Body of pancreas (tissue), 4 donors: ENCODE measurements around the gene COL21A1. TPM values are rescaled to one million over a fixed set of nuclear protein-coding genes. Genes with fewer than 3 reads are reported as not detected.

Experiments
- ATAC-seq: fragments of 150-250 bp; one replicate; pipeline ENCODE4 v1.9.1; 2016
- DNase-seq, 4 donors: peaks; one replicate each; pipeline ENCODE4 v3.0.0-alpha.2; 2019
- H3K27ac ChIP-seq, 4 donors: fragments of 200-600 bp; sonication (generic); 1 replicate in 3 of 4; 2 replicates in 1 of 4; pipeline versions ENCODE4 v1.5.1 to v1.6.1; 2016 to 2019; ENCODE audit warnings: mild to moderate bottlenecking in 1 of 4, mixed read lengths in 1 of 4, moderate library complexity in 1 of 4
- H3K27me3 ChIP-seq, 2 donors: fragments of 200-600 bp; sonication (generic); one replicate each; pipeline ENCODE4 v1.6.0; 2016; ENCODE audit warnings: mild to moderate bottlenecking in 1 of 2
- H3K36me3 ChIP-seq, 2 donors: fragments of 200-600 bp; sonication (generic); replicated peaks in 1 of 2; 2 replicates each; pipeline ENCODE4 v1.5.1; 2016; ENCODE audit warnings: low read depth in 2 of 2; ENCODE audit not compliant: insufficient read depth in 1 of 2
- H3K4me1 ChIP-seq: fragments of 200-600 bp; sonication (generic); one replicate; pipeline ENCODE4 v1.6.0; 2016
- H3K4me3 ChIP-seq, 2 donors: fragments of 200-600 bp; sonication (generic); 1 replicate in 1 of 2; 2 replicates in 1 of 2; pipeline ENCODE4 v1.5.1; 2016 to 2019
- H3K9me3 ChIP-seq, 3 donors: fragments of 200-600 bp; sonication (generic); 1 replicate in 2 of 3; 2 replicates in 1 of 3; pipeline ENCODE4 v1.5.1; 2016
- POLR2A ChIP-seq, 3 donors: fragments of 450-650 bp; IDR thresholded peaks; one replicate each; pipeline ENCODE4 v1.6.1; 2016; ENCODE audit warnings: antibody characterized with exemption in 3 of 3, mild to moderate bottlenecking in 2 of 3
- WGBS, 2 donors: methylation state at CpG; one replicate each; pipeline ENCODE4 v1.1.5; 2017; 5-methylcytosine and 5-hydroxymethylcytosine counted together
- intact Hi-C: fragments of 100-400 bp; cut with DNase I; formaldehyde crosslinking; loops from one replicate; pipeline ENCODE4 v1.15.1; 2023
- total RNA-seq, 2 donors: library from RNA; depleted of rRNA; stranded (reverse); fragments of >200 nt; gene quantifications; one replicate each; pipeline ENCODE4 v1.1.0, GENCODE V29; 2016
- TF ChIP-seq, protein P1 (sequence below), 7 experiments: fragments of 450-650 bp in 4 of 7; fragments of 200-600 bp in 3 of 7; sonication (generic) in 3 of 7; IDR thresholded peaks; one replicate each; pipeline ENCODE4 v1.5.1; 2016 to 2019; ENCODE audit warnings: antibody characterized with exemption in 7 of 7

Gene COL21A1
- total RNA-seq, 2 donors from 2014 or later = 1.3 to 4.2 TPM

DNA sequence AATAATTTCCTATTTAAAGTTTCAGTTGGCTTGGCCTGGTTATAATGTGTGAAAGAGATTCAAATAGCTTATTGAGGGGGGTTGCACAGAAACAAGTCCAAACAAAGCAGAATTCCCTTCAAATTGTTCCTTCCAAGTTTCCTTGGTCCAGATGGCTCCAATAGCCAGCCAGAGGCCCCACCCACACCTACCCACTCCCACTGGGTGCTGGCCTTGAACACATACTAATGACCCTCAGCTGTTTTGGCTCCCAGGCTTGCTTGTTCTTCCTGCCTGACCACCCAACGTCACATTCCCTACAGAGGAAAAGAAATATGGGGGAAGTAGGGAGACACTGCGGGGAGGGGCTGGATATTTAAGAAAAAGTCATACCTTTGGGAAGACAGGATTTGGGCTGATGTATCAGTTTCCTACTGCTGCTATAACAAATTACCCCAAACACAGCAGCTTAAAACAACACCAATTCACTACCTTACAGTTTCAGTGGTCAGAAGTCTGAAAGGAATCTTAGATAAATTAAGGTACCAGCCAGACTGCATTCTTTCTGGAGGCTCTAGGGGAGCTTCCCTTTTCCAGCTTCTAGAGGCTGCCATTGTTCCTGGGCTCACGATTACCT is 95.7 kb downstream of the COL21A1 start:
- H3K9me3 ChIP-seq = peaks cover 0 to 13% (median 0%) of the 10 kb centered on the region in 3 donors
- no peaks in the 10 kb centered on the region for H3K4me1 ChIP-seq
- TF ChIP-seq, protein P1, sequence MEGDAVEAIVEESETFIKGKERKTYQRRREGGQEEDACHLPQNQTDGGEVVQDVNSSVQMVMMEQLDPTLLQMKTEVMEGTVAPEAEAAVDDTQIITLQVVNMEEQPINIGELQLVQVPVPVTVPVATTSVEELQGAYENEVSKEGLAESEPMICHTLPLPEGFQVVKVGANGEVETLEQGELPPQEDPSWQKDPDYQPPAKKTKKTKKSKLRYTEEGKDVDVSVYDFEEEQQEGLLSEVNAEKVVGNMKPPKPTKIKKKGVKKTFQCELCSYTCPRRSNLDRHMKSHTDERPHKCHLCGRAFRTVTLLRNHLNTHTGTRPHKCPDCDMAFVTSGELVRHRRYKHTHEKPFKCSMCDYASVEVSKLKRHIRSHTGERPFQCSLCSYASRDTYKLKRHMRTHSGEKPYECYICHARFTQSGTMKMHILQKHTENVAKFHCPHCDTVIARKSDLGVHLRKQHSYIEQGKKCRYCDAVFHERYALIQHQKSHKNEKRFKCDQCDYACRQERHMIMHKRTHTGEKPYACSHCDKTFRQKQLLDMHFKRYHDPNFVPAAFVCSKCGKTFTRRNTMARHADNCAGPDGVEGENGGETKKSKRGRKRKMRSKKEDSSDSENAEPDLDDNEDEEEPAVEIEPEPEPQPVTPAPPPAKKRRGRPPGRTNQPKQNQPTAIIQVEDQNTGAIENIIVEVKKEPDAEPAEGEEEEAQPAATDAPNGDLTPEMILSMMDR (IDR thresholded peaks at IDR 0.05) = no peak
- no peak for TF ChIP-seq POLR2A (IDR thresholded peaks at IDR 0.05)
- no peaks in the 10 kb centered on the region for H3K27me3 ChIP-seq
- intact Hi-C loops = no loop called here
- H3K4me3 ChIP-seq = no peak overlapping the region
- DNase-seq (no peak), ATAC-seq (no peak)
- no peak overlapping the region for H3K27ac ChIP-seq
- 48 to 61% methylated on average over 3 of the region's 3 CpGs for WGBS, 2 donors
- no peaks in the 10 kb centered on the region for H3K36me3 ChIP-seq

DNA sequence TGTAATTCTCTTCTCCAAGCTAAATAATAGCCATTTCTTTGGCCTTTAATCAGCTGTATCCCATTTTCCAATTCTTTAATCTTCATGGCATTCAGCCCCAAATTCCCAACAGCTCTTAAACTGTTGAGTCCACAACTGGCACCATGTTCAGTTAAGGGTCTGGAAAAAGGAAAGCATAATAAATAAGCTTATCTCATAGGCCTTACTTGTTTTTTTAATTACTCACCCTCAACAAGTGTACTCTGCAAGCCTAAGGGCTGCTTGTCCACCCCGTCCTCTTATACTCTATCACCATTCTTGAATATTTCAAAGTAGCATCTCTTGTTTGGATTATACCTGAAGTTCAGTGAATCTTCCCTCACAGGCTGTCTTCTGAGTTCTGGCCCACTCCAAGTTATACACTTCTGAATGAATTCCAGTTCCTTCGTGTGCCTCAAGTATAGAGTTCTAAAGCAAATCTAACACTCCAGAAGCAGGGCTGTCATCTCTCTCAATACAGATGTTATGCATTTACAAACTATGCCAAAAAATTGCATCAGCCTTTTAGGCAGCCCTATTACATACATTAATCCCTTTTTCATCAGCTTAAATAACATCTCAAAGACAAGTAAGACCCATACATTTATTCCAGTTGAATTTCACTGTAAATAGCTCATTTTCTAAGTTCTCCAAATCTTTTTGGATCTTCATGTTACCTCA is 98.7 kb downstream of the COL21A1 start:
- H3K36me3 ChIP-seq = no peaks in the 10 kb centered on the region
- intact Hi-C loops = no loop called here
- DNase-seq = no peak
- peaks cover 0 to 2% (median 0%) of the 10 kb centered on the region in 3 donors for H3K9me3 ChIP-seq
- no peak for ATAC-seq
- TF ChIP-seq, protein P1 (IDR thresholded peaks at IDR 0.05) = no peak
- TF ChIP-seq POLR2A (IDR thresholded peaks at IDR 0.05) = no peak
- H3K27ac ChIP-seq = no peak overlapping the region
- 40 to 51% methylated on average over 2 of the region's 2 CpGs for WGBS, 2 donors
- no peak overlapping the region for H3K4me3 ChIP-seq
- H3K27me3 ChIP-seq = no peaks in the 10 kb centered on the region
- H3K4me1 ChIP-seq = no peaks in the 10 kb centered on the region

DNA sequence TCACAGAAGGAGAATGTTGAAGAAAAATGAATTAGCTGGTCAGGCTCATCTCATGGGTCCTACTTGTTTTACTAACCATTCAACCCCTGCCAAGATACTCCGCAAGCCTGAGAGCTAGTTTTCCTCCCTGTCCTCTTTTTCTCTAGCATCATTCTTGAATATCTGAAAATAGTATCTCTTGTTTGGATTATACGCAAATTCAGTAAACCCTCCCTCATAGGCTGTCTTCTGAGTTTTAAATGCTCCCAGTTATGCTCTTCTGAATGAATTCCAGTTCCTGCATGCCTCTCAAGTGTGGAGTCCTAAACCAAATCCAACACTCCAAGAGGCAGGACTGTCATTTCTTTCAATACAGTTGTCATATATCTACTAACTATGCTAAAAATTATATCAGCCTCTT is 99.6 kb downstream of the COL21A1 start:
- no peak overlapping the region for H3K27ac ChIP-seq
- no peaks in the 10 kb centered on the region for H3K9me3 ChIP-seq
- ATAC-seq (no peak), DNase-seq (no peak)
- TF ChIP-seq POLR2A (IDR thresholded peaks at IDR 0.05) = no peak
- TF ChIP-seq, protein P1 (IDR thresholded peaks at IDR 0.05) = no peak
- H3K36me3 ChIP-seq = no peaks in the 10 kb centered on the region
- no peaks in the 10 kb centered on the region for H3K27me3 ChIP-seq
- 71 to 95% methylated on average over 2 of the region's 2 CpGs for WGBS, 2 donors
- H3K4me3 ChIP-seq = no peak overlapping the region
- H3K4me1 ChIP-seq = no peaks in the 10 kb centered on the region
- intact Hi-C loops = no loop called here

DNA sequence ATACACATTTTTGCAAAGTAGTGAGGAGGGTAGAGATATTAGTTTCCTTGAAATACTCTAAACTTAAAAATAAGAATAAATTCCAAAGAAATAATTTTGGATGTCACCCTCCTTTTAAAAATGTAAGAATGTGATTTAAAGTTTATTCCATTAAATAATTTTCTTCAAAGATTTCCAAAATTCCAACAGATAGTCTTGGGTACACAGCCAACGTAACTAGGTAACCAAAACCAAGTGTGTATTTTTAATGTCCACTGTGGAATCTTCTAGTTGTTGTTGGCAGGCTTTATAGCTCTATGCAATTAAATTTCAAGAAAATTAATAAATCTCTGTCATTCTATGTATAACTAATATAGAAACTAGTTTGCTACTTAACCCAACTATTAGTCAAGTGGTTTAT is 101.3 kb downstream of the COL21A1 start:
- H3K4me1 ChIP-seq = no peaks in the 10 kb centered on the region
- ATAC-seq (no peak), DNase-seq (no peak)
- no peak overlapping the region for H3K4me3 ChIP-seq
- intact Hi-C loops = no loop called here
- H3K27me3 ChIP-seq = no peaks in the 10 kb centered on the region
- H3K36me3 ChIP-seq = no peaks in the 10 kb centered on the region
- no peak overlapping the region for H3K27ac ChIP-seq
- H3K9me3 ChIP-seq = no peaks in the 10 kb centered on the region
- WGBS, 2 donors = 64 to 67% methylated on average over 1 of the region's 1 CpG
- TF ChIP-seq, protein P1 (IDR thresholded peaks at IDR 0.05) = no peak
- TF ChIP-seq POLR2A (IDR thresholded peaks at IDR 0.05) = no peak

DNA sequence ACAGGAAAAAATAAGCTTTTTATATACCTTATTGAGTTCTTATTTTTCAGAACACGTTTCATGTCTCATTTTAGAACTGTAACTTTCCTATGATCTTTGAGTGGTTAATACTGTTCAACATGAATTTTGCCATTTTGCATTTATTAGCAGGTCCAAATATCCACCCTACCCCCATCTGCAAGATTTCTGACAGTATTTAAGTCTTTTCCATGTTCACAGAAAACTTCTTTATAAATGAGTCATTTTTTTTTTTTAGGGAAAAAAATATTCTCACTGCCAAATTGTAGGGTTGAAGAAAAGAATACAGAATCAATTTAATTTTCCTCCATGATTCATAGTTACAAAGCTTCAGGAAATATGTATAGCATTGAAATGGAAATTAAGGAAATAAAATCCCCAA is 101.8 kb downstream of the COL21A1 start:
- WGBS, 2 donors = 20 to 21% methylated on average over 1 of the region's 1 CpG
- Histone ChIP-seq H3K4me3 (no peak overlapping the region), H3K9me3 (no peaks in the 10 kb centered on the region), H3K27me3 (no peaks in the 10 kb centered on the region), H3K36me3 (no peaks in the 10 kb centered on the region), H3K4me1 (no peaks in the 10 kb centered on the region), H3K27ac (no peak overlapping the region)
- DNase-seq (no peak), ATAC-seq (no peak)
- TF ChIP-seq POLR2A (IDR thresholded peaks at IDR 0.05) = no peak
- TF ChIP-seq, protein P1 (IDR thresholded peaks at IDR 0.05) = no peak
- intact Hi-C loops = no loop called here
